NT2/D1 (cell line): ENCODE results near the gene SLC6A11.
A peak's percentile ranks its signal among the peaks of the same experiment; 100 is the strongest.

Experiments
- DNase-seq: peaks from one replicate; pipeline ENCODE4 v3.0.0-alpha.2; 2011; ENCODE audit warnings: low read depth, low spot score
- H3K27me3 ChIP-seq: 2 replicates; pipeline ENCODE4 v1.6.0; 2011; ENCODE audit warnings: mild to moderate bottlenecking; ENCODE audit not compliant: insufficient read length, insufficient read depth
- H3K36me3 ChIP-seq: 2 replicates; pipeline ENCODE4 v1.6.1; 2011; ENCODE audit warnings: mild to moderate bottlenecking, low read length, mixed read lengths; ENCODE audit not compliant: insufficient read depth, insufficient read length
- H3K4me1 ChIP-seq: 2 replicates; pipeline ENCODE4 v1.5.1; 2011; ENCODE audit not compliant: insufficient read depth, insufficient read length
- H3K4me3 ChIP-seq: 2 replicates; pipeline ENCODE4 v1.5.1; 2011; ENCODE audit warnings: low read depth; ENCODE audit not compliant: insufficient read length
- H3K9ac ChIP-seq: 2 replicates; pipeline ENCODE4 v1.6.0; 2011; ENCODE audit warnings: low read depth; ENCODE audit not compliant: insufficient read length
- H3K9me3 ChIP-seq: 2 replicates; pipeline ENCODE4 v1.5.1; 2011; ENCODE audit warnings: mild to moderate bottlenecking, low read length; ENCODE audit not compliant: insufficient read depth
- SUZ12 ChIP-seq: IDR thresholded peaks from 2 replicates; pipeline ENCODE4 v1.6.1; 2011; ENCODE audit not compliant: insufficient read length, insufficient read depth; ENCODE audit errors: extremely low read depth
- YY1 ChIP-seq: IDR thresholded peaks from 2 replicates; pipeline ENCODE4 v1.6.1; 2011; ENCODE audit not compliant: insufficient read length, insufficient read depth
- ZNF274 ChIP-seq: IDR thresholded peaks from 2 replicates; pipeline ENCODE4 v1.6.1; 2011; ENCODE audit warnings: mild to moderate bottlenecking, low read depth, low read length

The SLC6A11 gene

DNA sequence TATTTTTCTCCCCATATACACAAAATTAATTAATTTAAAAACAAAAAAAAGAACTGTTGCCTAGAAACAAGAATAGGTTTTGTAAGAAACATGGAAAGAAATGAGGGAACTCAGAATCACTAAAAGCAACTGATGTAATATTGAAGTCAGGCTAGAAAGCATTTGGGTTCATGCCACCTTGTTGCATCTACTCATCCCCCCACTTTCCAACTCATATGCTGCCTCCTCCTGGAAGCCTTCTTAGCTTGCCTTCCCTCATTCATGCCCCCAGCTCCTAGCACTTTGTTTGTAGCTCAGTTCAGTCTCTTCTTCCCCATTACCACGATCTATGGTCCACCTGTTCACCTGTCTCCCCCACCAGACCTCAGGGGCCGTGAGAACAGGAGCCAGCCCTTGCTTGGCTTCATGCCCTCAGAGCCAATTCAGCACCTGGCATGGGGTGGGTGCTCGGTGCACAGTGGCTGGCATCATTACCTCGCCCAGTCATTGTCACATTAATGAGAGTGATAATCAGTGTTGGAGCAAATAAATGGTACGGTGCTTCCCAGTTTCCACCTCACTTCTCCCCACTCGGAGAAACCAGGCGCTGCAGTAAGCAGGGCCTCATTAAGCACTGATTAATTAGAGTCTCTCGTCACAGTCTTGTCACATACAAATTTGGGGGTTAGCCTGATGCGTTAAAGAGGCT is 114.1 kb downstream of the SLC6A11 start:
- H3K4me1 ChIP-seq: peaks cover 25% of the 10 kb centered on the region
- H3K9me3 ChIP-seq: no peaks in the 10 kb centered on the region
- H3K9ac ChIP-seq: no peak overlapping the region
- H3K27me3 ChIP-seq: no peaks in the 10 kb centered on the region
- no peaks in the 10 kb centered on the region for H3K36me3 ChIP-seq
- TF ChIP-seq SUZ12 (no peak), YY1 (no peak), ZNF274 (no peak)
- H3K4me3 ChIP-seq: no peak overlapping the region
- no peak for DNase-seq

DNA sequence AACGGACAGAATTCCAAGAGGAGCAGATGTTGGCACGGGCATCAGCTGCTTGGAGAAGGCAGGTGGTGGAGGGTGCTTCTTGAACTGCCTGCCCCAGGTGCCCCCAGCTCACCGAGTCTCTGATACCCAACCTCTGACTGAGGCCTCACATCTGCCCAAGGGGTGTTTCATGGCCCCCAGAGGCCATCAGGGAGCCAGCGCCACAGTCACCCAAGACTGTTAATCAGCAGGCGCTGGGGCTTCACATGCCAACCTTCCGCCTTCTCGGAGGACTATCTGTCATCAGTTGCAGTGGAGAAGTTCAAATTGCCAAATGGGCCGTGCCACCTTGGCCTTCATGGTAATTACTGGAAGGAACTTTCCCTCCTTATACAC is 114.6 kb downstream of the SLC6A11 start:
- H3K4me3 ChIP-seq: no peak overlapping the region
- no peaks in the 10 kb centered on the region for H3K27me3 ChIP-seq
- TF ChIP-seq YY1: no peak
- H3K36me3 ChIP-seq: no peaks in the 10 kb centered on the region
- peaks cover 25% of the 10 kb centered on the region for H3K4me1 ChIP-seq
- DNase-seq: no peak
- no peaks in the 10 kb centered on the region for H3K9me3 ChIP-seq
- H3K9ac ChIP-seq: no peak overlapping the region

- no peaks in the 10 kb centered on the region for H3K36me3 ChIP-seq
- H3K27me3 ChIP-seq: peaks cover 2% of the 10 kb centered on the region
- no peak overlapping the region for H3K4me3 ChIP-seq
- no peak overlapping the region for H3K9ac ChIP-seq
- TF ChIP-seq ZNF274 (no peak), SUZ12 (no peak), YY1 (no peak)
- no peaks in the 10 kb centered on the region for H3K9me3 ChIP-seq
- no peak for DNase-seq
- H3K4me1 ChIP-seq: peaks cover 32% of the 10 kb centered on the region
Measured at GRCh38 chr3:10932596-10932995, 116.6 kb downstream of the SLC6A11 start.

DNA sequence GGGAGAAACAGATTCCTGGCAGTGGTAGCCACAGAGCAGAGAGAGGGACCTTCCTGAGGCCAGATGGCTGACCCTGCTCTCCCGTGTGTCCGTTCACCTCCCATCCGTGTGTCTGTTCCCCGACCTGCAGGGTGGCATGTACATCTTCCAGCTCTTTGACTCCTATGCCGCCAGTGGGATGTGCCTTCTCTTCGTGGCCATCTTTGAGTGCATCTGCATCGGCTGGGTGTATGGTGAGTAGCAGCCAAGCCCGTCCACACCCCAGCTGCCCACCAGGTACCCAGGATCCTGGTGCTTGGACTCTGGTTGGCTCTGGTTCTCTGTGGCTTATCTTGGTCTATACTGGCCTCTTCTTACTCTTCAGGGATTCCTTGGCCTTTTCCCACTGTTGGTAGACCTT is 117.0 kb downstream of the SLC6A11 start:
- Histone ChIP-seq H3K36me3 (no peaks in the 10 kb centered on the region), H3K4me3 (no peak overlapping the region), H3K4me1 (peaks cover 31% of the 10 kb centered on the region), H3K9ac (no peak overlapping the region), H3K27me3 (peaks cover 4% of the 10 kb centered on the region), H3K9me3 (no peaks in the 10 kb centered on the region)
- no peak for DNase-seq
- TF ChIP-seq SUZ12 (no peak), ZNF274 (no peak), YY1 (no peak)

DNA sequence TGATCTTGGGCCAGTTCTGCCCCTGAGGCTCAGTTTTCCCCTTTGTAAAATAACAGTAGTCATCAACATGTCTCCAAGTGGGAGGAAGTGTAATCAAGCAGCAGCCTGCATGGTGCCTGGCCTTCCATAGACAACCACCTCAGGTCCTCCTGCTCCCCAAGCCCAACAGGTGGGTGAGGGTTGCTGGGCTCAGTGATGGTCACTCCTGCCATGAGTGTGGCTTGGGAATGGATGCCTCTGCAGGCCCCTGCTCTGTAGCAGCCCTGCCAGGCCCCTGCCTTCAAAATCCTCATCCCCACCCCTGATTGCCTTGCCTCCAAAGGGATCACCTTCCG is 117.4 kb downstream of the SLC6A11 start:
- H3K27me3 ChIP-seq: peaks cover 4% of the 10 kb centered on the region
- H3K36me3 ChIP-seq: no peaks in the 10 kb centered on the region
- H3K4me3 ChIP-seq: no peak overlapping the region
- H3K9me3 ChIP-seq: no peaks in the 10 kb centered on the region
- no peak for DNase-seq
- no peak overlapping the region for H3K9ac ChIP-seq
- H3K4me1 ChIP-seq: peaks cover 31% of the 10 kb centered on the region
- TF ChIP-seq ZNF274: no peak

GRCh38 chr3:10933805-10934481 is 117.9 kb downstream of the SLC6A11 start:
- H3K9ac ChIP-seq: no peak overlapping the region
- no peaks in the 10 kb centered on the region for H3K9me3 ChIP-seq
- H3K4me3 ChIP-seq: no peak overlapping the region
- H3K4me1 ChIP-seq: peaks cover 29% of the 10 kb centered on the region
- no peaks in the 10 kb centered on the region for H3K36me3 ChIP-seq
- H3K27me3 ChIP-seq: peaks cover 4% of the 10 kb centered on the region
- DNase-seq: no peak
- TF ChIP-seq ZNF274: no peak
- TF ChIP-seq YY1: no peak
- no peak for TF ChIP-seq SUZ12

DNA sequence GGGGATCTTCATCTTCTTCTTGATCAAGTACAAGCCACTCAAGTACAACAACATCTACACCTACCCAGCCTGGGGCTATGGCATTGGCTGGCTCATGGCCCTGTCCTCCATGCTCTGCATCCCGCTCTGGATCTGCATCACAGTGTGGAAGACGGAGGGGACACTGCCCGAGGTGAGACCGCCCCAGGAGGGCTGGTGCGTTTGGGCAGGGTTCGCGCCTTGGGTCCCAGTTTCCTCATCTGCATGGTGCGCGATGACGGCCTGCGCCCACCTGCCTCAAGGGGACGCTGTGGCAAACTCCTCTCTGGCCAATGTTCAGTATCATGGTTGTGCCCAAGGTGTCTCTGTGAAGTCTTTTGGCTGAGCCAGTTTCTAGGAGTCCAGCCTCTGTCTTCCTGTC is 119.0 kb downstream of the SLC6A11 start:
- peaks cover 26% of the 10 kb centered on the region for H3K4me1 ChIP-seq
- no peaks in the 10 kb centered on the region for H3K9me3 ChIP-seq
- peaks cover 4% of the 10 kb centered on the region for H3K27me3 ChIP-seq
- H3K36me3 ChIP-seq: no peaks in the 10 kb centered on the region
- H3K9ac ChIP-seq: peak overlapping the region; percentile 39
- H3K4me3 ChIP-seq: no peak overlapping the region
- no peak for DNase-seq
- no peak for TF ChIP-seq YY1
- TF ChIP-seq SUZ12: no peak
- no peak for TF ChIP-seq ZNF274
